Breast epithelium (tissue), 4 donors: Measurements from ENCODE around the gene NQO2. TPM values are rescaled to one million over a fixed set of nuclear protein-coding genes. Genes with fewer than 3 reads are reported as not detected.
"Not testable (repeated sequence)": the region's sequence is repeated elsewhere in the genome, so short reads cannot be mapped to it uniquely, and the experiment has no call there.

Experiments
- DNase-seq, 2 donors: peaks; one replicate each; pipeline ENCODE4 v3.0.0-alpha.2; 2019; ENCODE audit warnings: low spot score in 2 of 2
- H3K27ac ChIP-seq, 2 donors: fragments of 200-600 bp; sonication (generic) in 1 of 2; one replicate each; pipeline ENCODE4 v1.5.1; 2016 to 2019; ENCODE audit warnings: mild to moderate bottlenecking in 1 of 2
- H3K27me3 ChIP-seq, 2 donors: fragments of 200-600 bp; sonication (generic) in 1 of 2; one replicate each; pipeline versions ENCODE4 v1.5.1 to v1.6.0; 2017 to 2019; ENCODE audit warnings: control low read depth in 1 of 2, mild to moderate bottlenecking in 1 of 2
- H3K36me3 ChIP-seq: fragments of 200-600 bp; one replicate; pipeline ENCODE4 v1.5.1; 2019
- H3K4me1 ChIP-seq, 2 donors: fragments of 200-600 bp; sonication (generic); one replicate each; pipeline ENCODE4 v1.5.1; 2016 to 2019; ENCODE audit warnings: control low read depth in 1 of 2
- H3K4me3 ChIP-seq, 3 donors: fragments of 200-600 bp; sonication (generic); 1 replicate in 2 of 3; 2 replicates in 1 of 3; pipeline ENCODE4 v1.5.1; 2016 to 2019; ENCODE audit warnings: mild to moderate bottlenecking in 3 of 3, moderate library complexity in 2 of 3
- H3K9me3 ChIP-seq, 2 donors: fragments of 200-600 bp; sonication (generic) in 1 of 2; one replicate each; pipeline ENCODE4 v1.5.1; 2016 to 2019; ENCODE audit warnings: control low read depth in 1 of 2
- POLR2A ChIP-seq: fragments of 450-650 bp; IDR thresholded peaks from one replicate; pipeline ENCODE4 v1.6.1; 2016; ENCODE audit warnings: antibody characterized with exemption, mild to moderate bottlenecking, moderate library complexity
- POLR2AphosphoS5 ChIP-seq, 3 donors: sonication (generic); formaldehyde crosslinking; IDR thresholded peaks; one replicate each; pipeline ENCODE4 v1.6.1; 2017; ENCODE audit warnings: antibody characterized with exemption in 3 of 3
- intact Hi-C: fragments of 100-400 bp; cut with DNase I; formaldehyde crosslinking; loops from one replicate; pipeline ENCODE4 v1.15.1; 2023; ENCODE audit warnings: low total_unique reads
- total RNA-seq, 3 donors: library from RNA; depleted of rRNA; stranded (reverse); fragments of >200 nt; gene quantifications; one replicate each; pipeline ENCODE4 v1.1.0, GENCODE V29; 2016
- TF ChIP-seq, protein P1 (sequence below), 3 donors: fragments of 450-650 bp; IDR thresholded peaks; one replicate each; pipeline ENCODE4 v1.5.1; 2016 to 2017; ENCODE audit warnings: antibody characterized with exemption in 3 of 3, mild to moderate bottlenecking in 3 of 3, moderate library complexity in 3 of 3

Gene NQO2
- total RNA-seq, 3 donors from 2014 or later: 23.6 to 64.6 (median 24.9) TPM

DNA sequence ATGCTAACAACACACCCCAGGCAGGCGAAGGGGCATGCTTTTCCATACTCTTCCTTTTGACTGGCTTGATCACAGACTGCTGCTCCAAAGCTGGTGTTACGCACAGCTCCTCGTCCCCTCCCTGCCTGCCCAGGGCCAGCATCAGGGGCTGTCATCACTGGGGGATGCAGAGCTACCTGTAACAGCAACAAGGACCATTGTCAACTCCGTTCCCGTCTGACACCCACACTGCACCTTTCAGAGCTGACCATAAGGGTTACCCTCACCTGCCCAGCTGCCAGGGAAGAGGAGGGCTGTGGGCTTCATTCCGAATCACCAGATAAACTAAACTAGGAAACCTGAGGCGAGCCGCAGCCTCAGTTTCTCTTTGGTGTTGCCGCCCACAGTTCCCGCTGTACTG, 15.4 kb downstream of the NQO2 start:
- DNase-seq: no peak
- H3K36me3 ChIP-seq: peaks cover 4% of the 10 kb centered on the region

DNA sequence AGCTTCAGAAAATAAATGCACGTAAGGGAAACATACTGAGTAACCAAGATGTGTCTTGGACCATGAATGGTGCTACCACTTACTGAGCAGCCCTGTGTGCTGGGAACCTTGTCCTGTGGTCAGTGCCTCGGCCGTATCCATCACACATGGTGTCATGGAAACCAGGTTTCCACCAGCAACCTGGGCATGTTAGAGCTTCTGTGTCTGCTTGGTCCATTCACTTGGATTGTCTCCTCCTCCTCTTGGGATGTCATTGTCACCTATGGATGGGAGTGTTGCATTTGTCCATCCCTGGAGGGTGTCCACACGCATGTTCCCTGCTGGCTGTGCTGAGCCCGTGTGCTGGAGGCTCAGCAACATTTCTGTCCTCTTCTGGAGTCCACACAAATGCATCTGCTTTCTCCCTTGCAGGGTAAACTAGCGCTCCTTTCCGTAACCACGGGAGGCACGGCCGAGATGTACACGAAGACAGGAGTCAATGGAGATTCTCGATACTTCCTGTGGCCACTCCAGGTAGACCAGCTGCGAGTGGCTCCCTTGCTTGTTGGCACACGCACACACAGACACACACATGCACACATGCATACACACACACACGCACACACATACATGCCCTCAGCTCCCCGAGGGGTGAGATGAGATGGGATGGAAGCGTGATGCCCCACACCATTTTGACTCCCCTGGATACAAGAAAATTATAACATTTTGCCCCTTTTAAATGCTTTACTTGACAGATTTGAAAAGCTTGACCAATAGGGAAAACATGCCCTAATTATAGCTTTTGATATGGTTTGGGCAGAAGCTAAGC, 17.0 kb downstream of the NQO2 start:
- Histone ChIP-seq H3K36me3 (no peaks in the 10 kb centered on the region), H3K27ac (no peak overlapping the region), H3K4me3 (no peak overlapping the region), H3K27me3 (no peaks in the 10 kb centered on the region), H3K4me1 (no peaks in the 10 kb centered on the region), H3K9me3 (peaks cover 0 to 1% of the 10 kb centered on the region in 2 donors)
- TF ChIP-seq, protein P1, sequence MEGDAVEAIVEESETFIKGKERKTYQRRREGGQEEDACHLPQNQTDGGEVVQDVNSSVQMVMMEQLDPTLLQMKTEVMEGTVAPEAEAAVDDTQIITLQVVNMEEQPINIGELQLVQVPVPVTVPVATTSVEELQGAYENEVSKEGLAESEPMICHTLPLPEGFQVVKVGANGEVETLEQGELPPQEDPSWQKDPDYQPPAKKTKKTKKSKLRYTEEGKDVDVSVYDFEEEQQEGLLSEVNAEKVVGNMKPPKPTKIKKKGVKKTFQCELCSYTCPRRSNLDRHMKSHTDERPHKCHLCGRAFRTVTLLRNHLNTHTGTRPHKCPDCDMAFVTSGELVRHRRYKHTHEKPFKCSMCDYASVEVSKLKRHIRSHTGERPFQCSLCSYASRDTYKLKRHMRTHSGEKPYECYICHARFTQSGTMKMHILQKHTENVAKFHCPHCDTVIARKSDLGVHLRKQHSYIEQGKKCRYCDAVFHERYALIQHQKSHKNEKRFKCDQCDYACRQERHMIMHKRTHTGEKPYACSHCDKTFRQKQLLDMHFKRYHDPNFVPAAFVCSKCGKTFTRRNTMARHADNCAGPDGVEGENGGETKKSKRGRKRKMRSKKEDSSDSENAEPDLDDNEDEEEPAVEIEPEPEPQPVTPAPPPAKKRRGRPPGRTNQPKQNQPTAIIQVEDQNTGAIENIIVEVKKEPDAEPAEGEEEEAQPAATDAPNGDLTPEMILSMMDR (IDR thresholded peaks at IDR 0.05): no peak
- TF ChIP-seq POLR2AphosphoS5 (IDR thresholded peaks at IDR 0.05) (no peak), POLR2A (no peak)
- intact Hi-C loops: no loop called here
- DNase-seq: no peak

More for the DNA sequence above, 15.4 kb downstream of the NQO2 start:
- H3K27me3 ChIP-seq: no peaks in the 10 kb centered on the region
- intact Hi-C loops: no loop called here
- no peak overlapping the region for H3K4me3 ChIP-seq
- TF ChIP-seq POLR2AphosphoS5 (IDR thresholded peaks at IDR 0.05): no peak
- TF ChIP-seq, protein P1 (IDR thresholded peaks at IDR 0.05): no peak
- no peak for TF ChIP-seq POLR2A
- H3K4me1 ChIP-seq: no peaks in the 10 kb centered on the region
- no peak overlapping the region for H3K27ac ChIP-seq
- peaks cover 0 to 8% of the 10 kb centered on the region in 2 donors for H3K9me3 ChIP-seq

DNA sequence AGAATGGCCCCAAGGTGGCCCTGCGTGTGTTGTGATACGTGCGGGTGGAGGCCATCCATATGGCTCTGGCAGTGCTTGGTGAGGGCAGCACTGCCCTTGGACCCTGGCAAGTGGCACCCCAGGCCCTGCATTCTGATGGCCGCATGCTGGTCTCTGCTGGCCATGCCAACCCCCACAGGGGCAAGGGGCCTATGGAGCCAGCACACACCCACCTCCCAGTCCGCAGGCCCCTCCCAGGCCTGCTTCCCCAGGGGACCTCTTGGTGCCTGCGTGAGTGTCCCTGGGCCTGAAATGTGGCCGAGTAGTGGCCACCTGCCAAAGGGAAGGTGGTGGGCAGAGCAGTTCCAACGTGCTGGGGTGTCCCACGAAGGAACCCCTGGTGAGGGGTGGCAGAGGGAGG, 17.6 kb downstream of the NQO2 start:
- Histone ChIP-seq H3K9me3 (no peaks in the 10 kb centered on the region), H3K4me3 (no peak overlapping the region), H3K36me3 (no peaks in the 10 kb centered on the region), H3K27me3 (no peaks in the 10 kb centered on the region), H3K27ac (no peak overlapping the region), H3K4me1 (no peaks in the 10 kb centered on the region)
- no peak for TF ChIP-seq POLR2A
- TF ChIP-seq POLR2AphosphoS5 (IDR thresholded peaks at IDR 0.05): no peak
- TF ChIP-seq, protein P1 (IDR thresholded peaks at IDR 0.05): no peak
- DNase-seq: no peak
- intact Hi-C loops: no loop called here

DNA sequence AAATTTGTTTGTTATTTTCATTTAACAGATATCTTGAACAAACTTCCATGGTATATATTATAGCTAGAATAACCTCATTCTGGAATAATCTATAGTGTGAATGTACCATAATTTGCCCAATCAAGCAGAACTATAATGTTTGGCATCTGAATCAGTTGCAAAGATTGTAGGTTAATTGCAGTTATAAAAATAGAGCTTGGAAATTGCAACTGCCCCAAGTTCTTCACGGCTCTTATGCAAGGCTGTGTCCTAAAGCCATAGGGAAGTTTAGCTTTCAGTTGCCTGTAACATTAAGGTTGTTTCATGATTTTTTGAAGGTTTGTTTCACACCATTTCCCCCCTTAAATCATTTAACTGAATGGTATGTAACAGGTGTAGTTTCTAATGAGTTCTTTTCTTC, 19.4 kb downstream of the NQO2 start:
- TF ChIP-seq POLR2A (no peak), POLR2AphosphoS5 (IDR thresholded peaks at IDR 0.05) (no peak)
- TF ChIP-seq, protein P1 (IDR thresholded peaks at IDR 0.05): no peak
- H3K4me1 ChIP-seq: no peaks in the 10 kb centered on the region
- H3K9me3 ChIP-seq: no peaks in the 10 kb centered on the region
- no peaks in the 10 kb centered on the region for H3K27me3 ChIP-seq
- intact Hi-C loops: no loop called here
- no peak for DNase-seq
- no peaks in the 10 kb centered on the region for H3K36me3 ChIP-seq
- H3K27ac ChIP-seq: no peak overlapping the region
- H3K4me3 ChIP-seq: no peak overlapping the region

DNA sequence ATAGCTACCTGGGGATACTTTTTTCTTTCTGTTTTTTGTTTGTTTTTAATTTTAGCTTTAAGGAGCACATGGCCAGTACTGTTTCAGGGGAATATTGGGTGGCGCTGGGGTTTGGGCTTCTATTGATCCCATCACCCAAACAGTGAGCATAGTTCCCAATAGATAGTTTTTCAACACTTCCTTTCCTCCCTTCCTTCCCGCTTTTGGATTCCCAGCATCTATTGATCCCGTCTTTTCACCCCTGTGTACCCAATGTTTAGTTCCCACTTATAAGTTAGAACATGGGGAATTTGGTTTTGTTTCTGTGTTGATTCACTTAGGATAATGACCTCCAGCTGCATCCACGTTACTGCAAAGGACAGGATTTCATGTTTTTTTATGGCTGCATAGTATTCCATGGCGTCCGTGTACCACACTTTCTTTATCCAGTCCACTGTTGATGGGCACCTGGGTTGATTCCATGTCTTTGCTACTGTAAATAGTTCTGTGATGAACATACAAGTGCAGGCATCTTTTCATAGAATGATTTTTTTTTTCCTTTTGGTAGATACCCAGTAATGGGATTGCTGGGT, 20.1 kb downstream of the NQO2 start:
- intact Hi-C loops: no loop called here
- H3K4me1 ChIP-seq: no peaks in the 10 kb centered on the region
- H3K27me3 ChIP-seq: no peaks in the 10 kb centered on the region
- H3K9me3 ChIP-seq: no peaks in the 10 kb centered on the region
- no peaks in the 10 kb centered on the region for H3K36me3 ChIP-seq
- no peak overlapping the region for H3K27ac ChIP-seq
- no peak overlapping the region for H3K4me3 ChIP-seq
- TF ChIP-seq, protein P1 (IDR thresholded peaks at IDR 0.05): no peak
- no peak for TF ChIP-seq POLR2AphosphoS5 (IDR thresholded peaks at IDR 0.05)
- TF ChIP-seq POLR2A: no peak
- DNase-seq: no peak

DNA sequence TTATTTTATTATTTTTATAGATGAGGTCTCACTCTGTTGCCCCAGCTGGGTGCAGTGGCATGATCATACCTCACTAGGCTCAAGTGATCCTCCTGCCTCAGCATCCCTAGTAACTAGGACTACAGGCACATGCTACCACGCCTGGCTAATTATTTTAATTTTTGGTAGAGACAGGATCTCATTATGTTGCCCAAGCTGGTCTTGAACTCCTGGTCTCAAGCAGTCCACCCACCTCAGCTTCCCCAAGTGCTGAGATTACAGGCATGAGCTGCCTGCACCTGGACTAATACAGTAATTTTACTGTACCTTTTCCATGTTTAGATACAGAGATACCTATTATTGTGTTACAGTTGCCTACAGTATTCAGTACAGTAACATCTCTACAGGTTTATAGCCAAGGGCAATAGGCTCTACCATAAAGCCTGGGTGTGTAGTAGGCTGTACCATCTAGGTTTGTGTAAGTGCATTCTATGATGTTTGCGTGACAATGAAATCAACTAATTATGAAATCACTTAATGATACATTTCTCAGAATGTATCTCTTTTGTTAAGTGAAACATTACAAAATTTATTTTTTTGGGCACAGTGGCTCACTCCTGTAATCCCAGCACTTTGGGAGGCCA, 21.4 kb downstream of the NQO2 start:
- H3K9me3 ChIP-seq, H3K27me3 ChIP-seq, H3K36me3 ChIP-seq, H3K4me3 ChIP-seq, intact Hi-C loops, H3K4me1 ChIP-seq, H3K27ac ChIP-seq, DNase-seq: not testable (repeated sequence)
